PC-9 (cell line): Measurements from ENCODE around the gene PCDHA5.

Experiments used
- CTCF ChIP-seq: fragments of 200-600 bp; sonication (generic); conservative IDR thresholded peaks from 2 replicates; pipeline ENCODE4 v1.6.1; 2017; ENCODE audit warnings: mixed run types, antibody characterized with exemption, mild to moderate bottlenecking, moderate library complexity
- EZH2 ChIP-seq: fragments of 200-600 bp; sonication (generic); IDR thresholded peaks from 2 replicates; pipeline ENCODE4 v1.8.0; 2017; ENCODE audit warnings: antibody characterized with exemption, low read depth

GRCh38 chr5:140868721-140869554 lies 47.5 kb downstream of the PCDHA5 start, which contains the start of gene PCDHA11:
- TF ChIP-seq CTCF (peak; percentile 44; the same call in 1 of the 2 replicates), EZH2 (no peak)
